Hypothalamus (tissue), 51 donors: ENCODE measurements around the gene TMC8.
A peak's percentile ranks its signal among the peaks of the same experiment; 100 is the strongest.

Experiments used
- DNase-seq, 51 donors: peaks; one replicate each; lab custom pipeline; 2025; lab: John Stamatoyannopoulos, UW

TMC8 gene, protein sequence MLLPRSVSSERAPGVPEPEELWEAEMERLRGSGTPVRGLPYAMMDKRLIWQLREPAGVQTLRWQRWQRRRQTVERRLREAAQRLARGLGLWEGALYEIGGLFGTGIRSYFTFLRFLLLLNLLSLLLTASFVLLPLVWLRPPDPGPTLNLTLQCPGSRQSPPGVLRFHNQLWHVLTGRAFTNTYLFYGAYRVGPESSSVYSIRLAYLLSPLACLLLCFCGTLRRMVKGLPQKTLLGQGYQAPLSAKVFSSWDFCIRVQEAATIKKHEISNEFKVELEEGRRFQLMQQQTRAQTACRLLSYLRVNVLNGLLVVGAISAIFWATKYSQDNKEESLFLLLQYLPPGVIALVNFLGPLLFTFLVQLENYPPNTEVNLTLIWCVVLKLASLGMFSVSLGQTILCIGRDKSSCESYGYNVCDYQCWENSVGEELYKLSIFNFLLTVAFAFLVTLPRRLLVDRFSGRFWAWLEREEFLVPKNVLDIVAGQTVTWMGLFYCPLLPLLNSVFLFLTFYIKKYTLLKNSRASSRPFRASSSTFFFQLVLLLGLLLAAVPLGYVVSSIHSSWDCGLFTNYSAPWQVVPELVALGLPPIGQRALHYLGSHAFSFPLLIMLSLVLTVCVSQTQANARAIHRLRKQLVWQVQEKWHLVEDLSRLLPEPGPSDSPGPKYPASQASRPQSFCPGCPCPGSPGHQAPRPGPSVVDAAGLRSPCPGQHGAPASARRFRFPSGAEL

GRCh38 chr17:78130437-78131101 lies at the start of gene TMC8:
Gene TMC8 (plus strand): TSS chr17:78130771. CDS start chr17:78131589, 818 bp downstream.
- DNase-seq = peak in 7 of 51 donors; percentile 19 to 39 (median 36)

DNA sequence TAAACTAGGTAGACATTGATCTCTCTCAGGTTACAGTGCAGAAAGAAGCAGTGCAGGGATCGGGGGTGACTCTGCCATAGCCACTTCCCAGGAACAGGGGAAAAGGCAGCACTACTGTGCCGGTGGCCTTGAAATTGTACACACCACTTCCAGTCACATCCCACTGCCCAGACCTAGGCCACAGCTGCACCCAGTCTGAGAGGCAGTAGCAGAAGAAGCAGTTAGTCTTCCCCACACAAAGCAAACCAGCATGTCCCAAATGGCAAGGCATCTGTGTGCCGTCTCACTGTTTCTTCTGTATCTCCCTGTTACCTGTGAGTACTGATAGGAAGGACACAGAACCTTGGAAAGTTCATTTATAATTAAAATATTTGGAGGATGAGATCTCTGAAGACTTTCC lies 49.0 kb upstream of the TMC8 start:
- peak in 1 of 51 donors; percentile 12 for DNase-seq

DNA sequence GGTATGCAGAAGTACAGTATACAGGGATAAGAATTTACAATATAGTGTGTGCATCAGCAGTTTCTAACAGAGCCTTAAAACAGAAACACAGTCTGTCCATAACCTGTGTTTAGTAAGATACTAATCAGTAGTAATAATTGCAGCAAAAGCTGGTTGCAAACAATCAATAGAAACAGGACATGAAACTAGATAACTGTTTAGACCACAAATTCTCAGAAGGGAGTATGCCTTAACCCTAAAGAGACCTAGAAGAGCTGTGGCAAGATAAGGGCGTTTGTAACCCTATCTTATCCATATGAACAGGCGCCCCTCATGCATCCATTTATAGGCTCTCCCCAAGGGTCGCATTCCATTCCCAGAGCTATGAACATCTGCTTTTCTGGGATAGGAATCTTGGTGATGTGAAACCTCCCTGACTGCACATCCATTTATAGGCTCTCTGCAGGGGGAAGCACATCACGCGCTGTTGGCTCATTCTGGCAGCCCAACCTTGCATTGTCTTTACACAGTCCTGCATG lies 48.2 kb upstream of the TMC8 start:
- peak in 12 of 51 donors; percentile 13 to 55 (median 25) for DNase-seq

- no peak for DNase-seq
Measured at GRCh38 chr17:78082988-78083387, 47.6 kb upstream of the TMC8 start.

- DNase-seq = no peak
Measured at GRCh38 chr17:78086740-78087139, 43.8 kb upstream of the TMC8 start.

DNA sequence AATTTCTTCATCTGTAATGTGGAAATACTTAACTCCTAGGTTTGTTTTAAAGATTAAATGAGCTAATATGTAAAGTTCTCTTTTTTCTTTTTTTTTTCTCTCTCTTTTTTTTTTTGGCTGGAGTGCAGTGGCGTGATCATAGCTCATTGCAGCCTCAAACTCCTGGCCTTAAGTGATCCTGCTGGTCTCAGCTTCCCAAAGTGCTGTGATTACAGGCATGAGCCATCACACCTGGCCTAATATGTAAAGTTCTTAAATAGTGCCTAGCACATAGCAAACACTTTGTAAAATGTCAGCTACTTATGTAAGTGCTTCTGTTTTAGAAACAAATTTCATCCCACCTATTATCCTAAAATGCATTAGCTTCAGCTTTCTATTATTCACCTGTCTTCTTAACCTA lies 42.0 kb upstream of the TMC8 start:
- no peak for DNase-seq

DNA sequence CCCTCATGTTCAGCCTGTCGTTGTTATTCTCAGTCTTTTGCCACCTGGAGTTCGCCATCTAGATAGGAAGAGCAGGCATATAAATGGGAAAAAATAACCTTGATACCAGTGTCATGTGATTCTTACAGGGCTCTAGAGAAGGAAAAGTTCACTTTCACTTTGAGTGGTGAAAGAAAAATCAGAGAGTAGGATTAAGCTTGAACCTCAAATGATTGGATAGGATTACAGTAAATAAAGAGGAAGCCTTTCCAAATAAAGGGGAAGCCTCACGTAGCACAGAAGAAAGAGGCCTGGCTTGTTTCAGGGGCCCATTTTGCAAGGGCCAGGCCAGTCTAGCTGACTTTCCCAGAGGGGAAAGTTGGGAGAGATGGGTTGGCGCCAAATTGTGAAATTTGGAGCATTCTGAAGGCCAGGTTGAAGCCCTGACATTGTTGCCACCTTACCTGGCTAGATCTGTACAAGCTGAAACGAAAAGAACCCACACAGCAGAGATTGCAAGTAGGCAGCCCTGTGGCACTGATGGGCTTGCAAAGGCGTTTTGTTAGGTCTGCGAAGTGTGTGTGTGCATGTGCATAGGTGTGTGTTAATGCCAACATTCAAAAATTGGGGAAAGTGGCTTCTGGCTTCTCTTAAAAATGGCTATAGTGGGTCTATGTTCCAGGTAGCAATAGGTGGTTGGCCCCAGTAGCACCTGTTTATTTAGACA lies 40.8 kb upstream of the TMC8 start:
- DNase-seq = no peak

GRCh38 chr17:78092794-78093324 lies 37.7 kb upstream of the TMC8 start:
- no peak for DNase-seq

DNA sequence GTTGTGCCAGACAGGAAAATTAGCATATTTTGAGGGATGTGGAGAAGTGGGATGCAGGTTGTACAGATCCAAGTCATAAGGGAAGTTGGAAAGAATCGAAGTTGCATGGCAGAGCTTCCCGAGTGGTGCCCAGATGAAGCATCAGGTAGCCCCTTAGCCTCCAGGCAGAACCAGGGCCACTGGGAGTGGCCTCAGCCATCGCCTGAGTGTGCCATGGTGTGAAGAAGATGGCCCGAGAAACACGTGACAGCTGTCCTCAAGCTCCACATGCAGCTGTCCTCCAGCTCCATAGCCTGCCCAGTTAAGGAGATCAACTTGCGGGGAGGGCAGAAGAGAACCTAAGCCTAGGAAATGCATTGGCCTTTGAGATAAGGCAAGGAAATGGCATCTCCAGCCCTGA lies 35.5 kb upstream of the TMC8 start:
- no peak for DNase-seq

DNA sequence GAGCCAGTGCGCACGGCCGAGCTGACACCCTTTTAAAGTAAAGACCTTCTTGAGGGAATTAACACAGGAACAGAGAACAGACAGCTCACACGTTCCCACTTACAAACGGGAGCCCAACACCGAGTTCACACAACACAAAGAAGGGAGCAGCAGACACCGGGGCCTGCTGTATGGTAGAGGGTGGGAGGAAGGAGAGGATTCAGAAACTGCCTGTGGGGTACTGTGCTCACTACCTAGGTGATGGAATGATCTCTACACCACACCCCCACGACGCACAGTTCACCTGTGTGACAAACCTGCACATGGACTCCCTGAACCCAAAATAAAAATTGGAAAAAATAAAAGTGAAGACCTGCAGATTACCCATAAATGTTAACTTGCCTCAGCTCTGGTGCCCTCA lies 34.5 kb upstream of the TMC8 start:
- no peak for DNase-seq

GRCh38 chr17:78101112-78101511 lies 29.5 kb upstream of the TMC8 start:
- no peak for DNase-seq

- DNase-seq = no peak
Measured at GRCh38 chr17:78101542-78101941, 29.0 kb upstream of the TMC8 start.

DNA sequence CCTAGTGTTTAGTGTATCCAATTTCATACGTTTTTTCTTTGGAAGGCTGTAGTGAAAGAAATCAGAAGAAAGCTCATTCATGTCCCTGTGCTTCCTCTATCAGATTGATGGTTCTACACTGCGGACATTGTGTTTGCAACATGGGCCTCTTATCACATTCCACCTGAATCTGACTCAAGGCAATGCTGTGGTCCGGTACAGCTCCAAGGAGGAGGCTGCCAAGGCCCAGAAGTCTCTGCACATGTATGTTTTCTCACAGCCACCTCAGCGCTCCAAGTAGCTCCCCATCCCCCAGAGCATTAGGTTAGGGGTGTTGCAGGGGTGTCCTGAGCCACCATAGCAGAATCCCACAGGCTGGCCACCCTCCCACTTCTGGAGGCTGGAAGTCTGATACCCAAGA lies 27.3 kb upstream of the TMC8 start:
- no peak for DNase-seq

DNA sequence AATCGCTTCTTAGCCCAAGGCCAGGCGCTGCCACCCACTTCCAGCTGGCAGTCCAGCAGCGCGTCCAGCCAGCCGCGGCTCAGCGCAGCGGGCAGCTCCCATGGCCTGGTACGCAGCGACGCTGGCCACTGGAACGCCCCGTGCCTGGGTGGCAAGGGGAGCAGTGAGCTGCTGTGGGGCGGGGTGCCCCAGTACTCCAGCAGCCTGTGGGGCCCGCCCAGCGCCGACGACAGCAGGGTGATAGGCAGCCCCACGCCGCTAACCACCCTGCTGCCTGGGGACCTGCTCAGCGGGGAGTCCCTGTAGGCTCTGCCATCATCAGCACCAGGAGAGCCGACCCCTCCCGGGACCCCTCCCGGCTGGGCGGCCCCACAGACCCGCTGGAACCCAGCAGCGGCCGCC lies 26.0 kb upstream of the TMC8 start:
- DNase-seq = no peak

DNA sequence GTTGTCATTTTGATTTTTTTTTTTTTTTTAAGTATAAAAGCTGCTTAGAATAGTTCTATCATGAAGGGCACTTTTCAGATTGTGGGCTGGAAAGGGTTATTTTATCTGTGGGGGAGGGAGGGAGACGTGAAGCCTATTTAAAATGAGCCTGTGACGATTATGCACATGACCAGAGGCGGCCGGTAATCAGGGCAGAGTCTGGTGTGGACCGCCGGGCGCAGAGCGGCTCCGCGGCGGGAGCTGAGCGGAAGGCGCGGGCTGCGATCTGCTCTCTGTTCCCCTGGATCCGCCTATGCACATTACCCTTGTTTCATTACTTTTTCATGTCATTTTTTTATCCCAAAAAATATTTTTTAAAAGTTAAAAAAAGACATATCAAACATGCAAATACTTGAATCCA lies 25.5 kb upstream of the TMC8 start:
- DNase-seq = no peak

GRCh38 chr17:78105551-78105950 lies 25.0 kb upstream of the TMC8 start:
- no peak for DNase-seq

DNA sequence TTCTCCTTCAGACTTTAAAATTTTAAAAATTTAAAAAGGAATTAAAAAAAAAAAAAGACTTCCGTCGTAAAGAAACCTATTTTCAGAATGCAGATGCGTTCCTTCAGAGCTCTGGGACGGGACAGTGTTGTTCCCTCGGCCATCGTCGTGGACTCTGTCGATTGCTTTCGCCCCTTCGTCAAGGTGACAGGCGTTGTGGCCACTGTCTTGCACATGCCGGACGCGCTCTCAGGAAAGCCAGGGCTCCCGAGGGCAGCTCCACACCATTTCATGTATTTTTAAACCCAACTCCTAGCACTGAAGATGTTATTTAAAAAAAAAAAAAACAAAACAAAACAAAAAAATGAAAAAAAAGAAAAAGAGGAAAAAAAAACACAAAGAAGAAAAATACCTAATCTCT lies 24.4 kb upstream of the TMC8 start:
- no peak for DNase-seq

DNA sequence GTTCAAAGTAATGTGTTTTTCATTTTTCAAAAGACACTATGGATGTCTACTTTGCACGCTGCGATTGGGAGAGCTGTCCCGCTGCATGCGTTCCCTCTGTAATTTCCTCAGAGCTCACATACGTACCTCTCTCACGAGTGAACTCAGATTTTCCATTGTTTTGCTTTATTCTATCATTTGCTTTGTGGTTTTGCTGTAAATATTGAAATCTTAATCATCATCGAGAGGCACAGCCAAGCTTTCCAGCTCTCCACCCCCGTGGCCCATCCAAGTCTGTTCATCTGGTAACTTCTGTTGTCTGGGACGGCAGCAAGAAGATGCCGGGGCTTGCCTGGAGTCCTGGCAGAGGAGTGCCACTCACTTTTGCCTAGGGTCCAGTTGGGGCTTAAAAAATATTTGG lies 23.1 kb upstream of the TMC8 start:
- no peak for DNase-seq

- DNase-seq = no peak
Measured at GRCh38 chr17:78107976-78108725, 22.4 kb upstream of the TMC8 start.
